OCI-M2 (cell line): Measurements from ENCODE around the gene AHI1.

ENCODE experiments used
- DNase-seq: peaks from one replicate; lab custom pipeline; 2025; ENCODE audit not compliant: unreplicated experiment; lab: John Stamatoyannopoulos, UW

AHI1 gene

DNA sequence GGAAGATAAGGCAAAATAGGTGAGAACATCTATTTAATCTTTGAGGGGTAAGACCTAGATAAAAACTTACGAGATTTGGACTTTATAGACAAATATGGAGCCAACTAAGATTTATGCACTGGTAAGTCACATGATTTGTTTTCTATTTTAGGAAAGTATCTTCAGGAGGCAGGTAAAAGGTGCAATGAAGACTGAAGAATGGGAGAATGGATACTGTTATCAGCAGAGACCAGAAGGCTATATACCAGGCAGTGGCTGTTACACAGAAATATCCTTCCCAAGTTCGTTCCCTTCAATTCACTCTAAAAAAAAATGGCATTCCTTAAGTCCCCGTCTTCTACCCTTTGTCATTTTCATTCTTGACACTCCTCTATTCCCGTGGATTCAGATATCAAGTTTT, 192.7 kb downstream of the AHI1 start:
- no peak for DNase-seq

DNA sequence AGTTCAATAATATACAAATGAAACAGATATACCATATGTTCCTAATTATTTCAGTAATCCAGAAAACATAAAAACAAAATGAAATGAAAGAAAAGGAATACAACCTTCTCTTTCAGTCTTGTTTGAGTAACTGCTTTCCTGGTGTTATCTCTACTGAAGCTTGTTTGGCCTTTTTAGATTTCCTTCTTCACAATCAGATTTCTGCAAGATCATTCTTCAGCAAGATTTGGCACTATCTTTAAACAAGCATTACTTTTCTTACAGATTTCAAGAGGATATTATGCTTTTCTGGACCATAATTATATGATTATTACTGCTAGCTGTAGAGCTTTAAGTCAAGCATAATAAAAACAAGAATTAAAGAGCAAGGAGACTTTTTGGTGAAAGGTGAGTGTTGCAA, 196.2 kb downstream of the AHI1 start:
- no peak for DNase-seq

DNA sequence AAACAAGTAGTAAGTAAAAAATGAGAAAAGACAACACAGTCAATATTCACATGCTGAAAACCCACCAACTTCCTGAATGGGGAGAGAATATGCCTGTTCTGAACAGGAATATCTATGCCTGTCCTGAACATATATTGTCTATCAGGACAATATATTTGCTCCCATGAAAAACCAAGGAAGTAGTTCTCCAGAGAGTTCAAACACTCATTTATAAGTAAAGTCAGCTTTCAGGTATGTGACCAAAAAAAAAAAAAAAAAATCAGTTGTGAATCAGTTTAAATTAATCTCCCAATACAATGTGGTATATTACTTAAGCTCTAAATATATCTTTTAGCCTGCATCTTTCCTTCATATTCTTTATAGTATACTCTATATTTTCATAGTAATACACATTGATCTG, 197.0 kb downstream of the AHI1 start:
- DNase-seq = no peak

DNA sequence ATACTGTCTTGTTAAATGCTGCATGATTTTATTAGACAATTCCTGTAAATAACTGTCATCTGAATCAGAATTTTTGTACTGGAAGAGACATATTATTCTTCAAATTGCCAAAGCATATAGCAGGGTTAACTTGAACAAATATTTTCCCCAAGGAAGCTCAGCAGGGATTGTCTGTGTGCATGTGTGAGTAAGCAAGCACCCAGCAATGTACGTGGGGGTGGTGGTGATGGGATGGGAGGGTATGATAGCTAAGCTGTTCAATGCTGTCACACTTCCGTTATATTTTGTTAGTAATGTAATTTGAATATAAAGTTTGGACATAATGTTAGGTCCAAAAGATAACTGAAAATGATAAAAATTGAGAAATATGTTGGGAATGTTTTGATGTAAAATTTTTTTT, 198.3 kb downstream of the AHI1 start:
- no peak for DNase-seq

DNA sequence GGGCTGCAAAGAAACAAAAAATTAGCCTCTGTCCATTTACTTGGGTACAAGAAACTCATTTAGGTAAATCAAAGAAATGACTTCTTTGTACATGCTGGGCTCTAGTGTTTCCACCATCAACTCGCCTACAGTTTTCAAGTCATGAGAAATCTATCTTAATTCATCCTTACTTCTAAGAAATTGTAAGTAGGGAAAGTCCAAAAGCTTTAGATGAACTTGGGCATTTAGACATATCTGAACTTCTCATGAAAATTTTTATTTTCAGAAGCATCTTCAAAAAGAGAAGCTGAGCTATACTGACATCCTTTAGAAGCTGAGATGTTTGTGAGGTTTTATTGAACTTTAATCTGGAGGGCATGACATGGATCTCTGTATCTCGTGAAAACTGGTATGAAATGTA, 199.1 kb downstream of the AHI1 start:
- no peak for DNase-seq

DNA sequence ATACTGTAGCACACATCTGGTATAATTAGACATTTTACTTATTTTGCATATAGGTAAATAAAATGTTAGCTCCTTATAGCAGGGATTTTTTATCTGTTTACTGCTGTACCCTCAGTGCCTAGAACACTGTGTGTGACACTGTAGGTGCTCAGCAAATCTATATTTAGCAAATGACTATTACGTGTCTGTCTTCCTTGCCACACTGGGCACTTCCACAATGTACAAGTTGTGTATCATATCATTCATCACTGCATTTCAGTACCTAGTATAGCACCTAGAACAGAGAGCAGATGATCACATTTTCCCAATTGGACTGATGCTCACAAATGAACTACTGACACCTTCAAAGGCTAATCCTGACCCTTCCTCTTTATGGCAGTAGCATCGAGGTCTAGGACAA, 200.8 kb downstream of the AHI1 start:
- no peak for DNase-seq

DNA sequence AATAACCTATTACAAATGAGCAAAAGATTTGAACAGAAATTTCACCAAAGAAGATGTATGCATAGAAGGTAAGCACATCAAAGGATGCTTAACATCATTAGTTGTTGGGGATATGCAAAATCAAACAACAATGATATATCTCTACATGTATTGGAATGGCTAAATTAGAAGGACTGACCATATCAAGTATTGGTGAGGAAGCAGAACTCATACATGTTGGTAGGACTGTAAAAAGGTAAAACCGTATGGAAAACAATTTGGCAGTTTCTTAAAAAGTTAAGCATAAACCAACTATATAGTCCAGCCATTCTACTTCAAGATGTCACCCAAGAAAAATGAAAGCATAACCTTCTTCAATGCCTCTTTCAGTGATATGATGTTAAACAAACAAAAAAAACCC, 202.5 kb downstream of the AHI1 start:
- no peak for DNase-seq

DNA sequence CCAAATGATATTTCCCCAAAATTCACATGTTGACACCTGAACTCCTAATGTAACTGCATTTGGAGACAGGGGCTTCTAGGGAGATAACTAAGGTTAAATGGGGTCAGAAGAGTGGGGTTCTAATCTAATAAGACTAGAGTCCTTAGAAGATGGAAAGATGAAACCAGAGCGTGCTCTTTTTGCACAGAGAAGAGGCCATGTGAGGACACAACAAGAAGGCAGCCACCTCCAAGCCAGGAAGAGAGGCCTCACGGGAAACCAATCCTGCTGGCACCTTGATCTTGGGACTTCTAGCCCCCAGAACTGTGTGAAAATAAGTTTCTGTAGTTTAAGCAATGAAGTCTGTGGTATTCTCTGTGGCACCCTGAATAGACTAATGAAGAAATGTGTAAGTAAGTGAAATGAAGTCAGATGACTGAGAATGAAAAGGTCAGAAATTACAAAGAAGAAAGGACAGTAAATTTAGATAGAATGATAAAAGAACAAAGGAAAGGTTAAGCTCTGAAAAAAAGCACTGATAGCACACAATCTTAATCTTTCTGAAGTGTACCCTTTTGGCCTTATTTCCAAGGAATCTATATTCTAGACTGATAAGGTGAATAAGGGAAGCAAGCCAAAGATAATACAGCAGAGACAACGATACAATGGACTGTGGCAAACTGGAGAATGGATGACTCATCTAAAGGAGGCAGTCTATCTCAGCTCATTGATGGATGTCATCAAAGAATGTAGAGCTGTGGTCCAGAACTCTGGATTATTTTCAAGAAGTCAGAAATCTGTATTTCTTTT, 206.1 kb downstream of the AHI1 start:
- DNase-seq = no peak

DNA sequence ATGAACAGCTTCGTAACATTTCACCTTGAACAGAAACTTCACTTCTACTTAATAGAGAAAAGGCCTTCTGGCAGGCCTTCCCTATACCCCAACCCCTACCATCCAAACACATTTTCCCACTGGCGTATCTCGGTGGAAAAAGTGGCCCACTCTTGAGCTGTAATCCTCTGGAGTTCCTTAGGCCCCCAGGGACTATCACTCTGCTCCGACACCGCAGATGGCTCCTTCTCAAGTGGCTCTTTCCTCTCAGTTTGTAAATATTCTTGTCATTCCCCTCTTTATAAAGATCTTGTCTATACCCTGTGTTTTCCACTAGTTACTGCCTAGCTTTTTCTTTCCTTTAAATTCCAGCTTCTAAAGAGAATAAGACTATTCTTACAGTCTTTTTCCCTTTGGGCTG, 207.7 kb downstream of the AHI1 start:
- no peak for DNase-seq

DNA sequence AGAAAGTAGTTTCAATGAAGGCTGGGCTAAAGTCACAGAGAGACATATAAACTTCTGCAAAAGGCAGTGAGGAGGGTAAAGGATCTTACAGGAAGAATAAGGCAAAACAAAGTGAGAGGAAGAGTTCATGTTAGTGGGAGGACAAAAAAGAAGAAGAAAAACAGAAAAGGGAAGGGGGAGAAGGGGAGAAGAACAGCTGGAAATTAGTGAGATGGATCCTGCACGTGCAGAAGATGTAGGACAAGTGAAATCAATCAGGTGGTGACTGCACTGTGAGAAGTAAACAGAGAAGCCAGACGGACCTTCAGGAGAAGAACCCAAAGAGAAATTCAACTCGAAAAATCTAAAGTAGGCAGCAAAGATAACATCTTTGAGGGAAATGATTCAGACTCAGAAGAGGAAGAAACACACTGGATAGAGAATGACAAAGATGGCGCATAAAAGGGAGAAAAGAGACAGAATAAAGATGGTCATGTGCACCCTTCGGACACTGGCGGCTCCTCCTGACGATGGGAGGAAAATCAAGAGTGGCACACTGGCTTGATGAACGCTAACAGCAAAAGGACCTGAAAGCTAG, 210.5 kb downstream of the AHI1 start:
- no peak for DNase-seq

DNA sequence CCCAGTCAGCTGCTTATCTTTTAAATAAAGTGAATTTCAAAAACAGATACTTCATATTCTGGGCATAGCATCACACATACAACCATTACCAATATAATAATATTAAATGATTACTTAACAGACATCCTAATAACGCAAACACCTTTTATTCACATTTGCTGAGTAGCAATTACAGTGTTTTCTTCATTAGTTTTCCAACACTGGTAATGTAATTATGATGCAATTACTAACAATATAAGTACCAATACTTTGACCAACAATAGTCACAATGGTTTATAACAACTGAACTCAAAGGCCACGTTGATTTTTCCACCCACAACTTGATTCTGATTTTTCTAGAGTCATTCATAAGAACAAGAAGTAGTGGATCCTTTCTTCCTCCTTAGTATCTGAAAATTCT, 212.4 kb downstream of the AHI1 start:
- DNase-seq = no peak

DNA sequence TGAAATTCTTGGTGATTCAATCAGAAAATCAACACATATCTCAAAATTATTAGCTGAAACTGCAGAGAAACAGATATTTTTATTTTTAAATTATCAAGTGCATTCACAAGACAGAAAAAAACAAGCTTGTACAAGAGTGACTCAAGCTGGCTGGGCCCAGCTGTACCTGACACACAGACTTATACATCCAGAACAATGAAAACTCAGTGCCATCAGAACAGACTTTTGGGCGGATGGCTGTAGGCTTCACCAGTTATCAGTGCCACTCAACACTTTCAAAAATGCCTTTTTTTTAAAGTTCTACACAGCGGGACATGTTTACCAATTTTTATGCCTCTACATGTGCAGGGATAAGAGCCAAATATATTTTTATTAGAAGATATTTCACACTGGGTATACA, 213.6 kb downstream of the AHI1 start:
- DNase-seq = no peak

DNA sequence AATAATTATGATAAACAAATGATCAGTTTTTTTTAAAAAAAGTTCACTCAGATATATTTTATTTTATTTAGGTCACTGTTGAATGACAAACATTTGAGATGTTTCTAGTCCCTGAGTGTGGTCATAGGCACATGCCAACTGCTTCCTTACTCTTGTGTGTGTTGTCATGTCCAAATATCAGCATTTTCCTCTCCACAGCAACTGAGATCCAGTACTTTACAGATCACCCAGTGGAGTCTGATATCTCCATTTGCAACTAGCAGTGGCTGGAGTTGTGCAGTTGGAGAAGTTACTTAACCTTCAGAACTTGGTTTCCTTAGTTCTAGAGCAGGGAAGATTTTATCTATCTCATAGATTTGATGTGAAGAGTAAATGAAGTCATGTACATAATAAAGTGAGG, 215.1 kb downstream of the AHI1 start:
- DNase-seq = no peak

DNA sequence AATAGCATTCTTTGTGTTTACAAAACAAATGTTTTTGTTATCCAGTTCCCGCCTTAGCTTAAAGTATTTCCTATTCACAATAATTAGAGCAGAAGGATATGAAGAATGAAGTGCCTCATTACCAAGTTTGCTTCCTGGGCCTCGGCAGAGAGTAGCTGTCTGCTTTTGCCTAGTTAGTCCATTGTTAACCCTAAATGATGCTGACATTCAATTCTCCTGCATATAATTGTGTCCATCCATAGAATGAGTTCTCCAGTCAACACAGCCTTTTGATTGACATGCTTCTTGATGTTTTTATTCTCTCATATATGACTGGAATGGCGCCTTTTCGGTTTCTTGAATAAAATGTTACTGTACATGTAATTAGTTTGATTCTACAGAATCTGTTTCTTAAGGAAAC, 215.6 kb downstream of the AHI1 start:
- no peak for DNase-seq

DNA sequence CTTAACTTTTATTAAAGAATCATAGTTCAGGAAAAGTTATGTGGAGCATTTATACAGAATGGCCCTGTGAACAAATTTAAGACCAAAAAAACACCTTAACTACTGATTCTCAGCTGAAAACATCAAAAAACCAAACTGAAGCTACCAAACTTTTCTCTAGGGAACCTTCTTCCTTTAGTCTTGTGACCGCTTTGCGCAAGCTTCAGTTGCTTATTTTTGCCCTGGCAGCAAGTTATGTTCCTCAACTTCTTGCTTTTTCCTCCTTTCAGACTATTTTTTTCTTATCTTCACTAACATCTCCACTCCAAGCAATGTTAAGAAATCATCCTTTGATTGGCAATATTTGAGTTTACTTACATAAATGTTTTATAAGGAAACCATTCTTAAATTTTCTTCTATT, 216.3 kb downstream of the AHI1 start:
- DNase-seq = no peak

DNA sequence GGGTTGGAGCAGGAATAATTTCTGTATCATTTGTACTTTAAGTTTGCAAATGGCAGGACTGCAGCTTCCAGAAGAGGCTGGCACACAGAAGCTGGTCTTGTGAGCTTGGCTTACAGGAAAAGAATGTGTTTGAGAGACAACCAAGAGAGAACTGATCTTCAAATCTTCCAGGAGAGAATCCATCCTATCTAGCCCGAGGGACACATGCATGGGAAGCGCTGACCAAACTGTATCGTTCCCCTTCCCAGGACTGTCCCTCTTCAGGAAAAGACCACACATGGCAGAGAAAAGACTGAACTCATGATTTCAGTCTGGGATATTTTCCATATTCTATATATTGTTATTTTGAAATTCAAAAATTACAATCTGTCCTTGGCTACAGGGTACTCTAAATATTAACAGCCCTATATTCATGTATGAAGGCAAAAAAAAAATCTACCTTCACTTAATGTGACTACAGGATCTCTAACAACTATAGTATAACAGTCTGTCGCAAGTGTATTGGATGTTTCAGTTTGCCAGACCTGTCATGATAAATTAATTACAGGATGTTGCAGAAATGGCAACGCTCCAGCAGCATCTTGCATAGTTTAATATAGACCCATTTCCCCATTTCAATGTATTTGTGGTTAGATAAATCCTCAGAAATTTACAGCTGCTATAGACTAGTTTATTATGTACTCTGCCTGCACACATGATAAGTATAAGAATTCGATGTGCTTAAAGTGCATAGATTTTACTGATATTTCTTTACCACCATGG, 217.0 kb downstream of the AHI1 start:
- DNase-seq = no peak

DNA sequence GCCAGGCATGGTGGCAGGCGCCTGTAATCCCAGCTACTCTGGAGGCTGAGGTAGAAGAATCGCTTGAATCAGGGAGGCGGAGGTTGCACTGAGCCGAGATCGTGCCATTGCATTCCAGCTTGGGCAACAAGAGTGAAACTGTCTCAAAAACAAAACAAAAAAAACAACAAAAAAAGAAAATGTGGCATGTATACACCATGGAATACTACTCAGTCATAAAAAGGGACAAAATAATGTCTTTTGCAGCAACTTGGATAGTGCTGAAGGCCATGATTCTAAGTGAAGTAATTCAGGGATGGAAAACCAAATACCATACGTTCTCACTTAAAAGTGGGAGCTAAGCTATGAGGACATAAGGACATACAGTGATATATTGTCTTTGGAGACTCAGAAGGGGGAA, 220.1 kb downstream of the AHI1 start:
- DNase-seq = no peak

DNA sequence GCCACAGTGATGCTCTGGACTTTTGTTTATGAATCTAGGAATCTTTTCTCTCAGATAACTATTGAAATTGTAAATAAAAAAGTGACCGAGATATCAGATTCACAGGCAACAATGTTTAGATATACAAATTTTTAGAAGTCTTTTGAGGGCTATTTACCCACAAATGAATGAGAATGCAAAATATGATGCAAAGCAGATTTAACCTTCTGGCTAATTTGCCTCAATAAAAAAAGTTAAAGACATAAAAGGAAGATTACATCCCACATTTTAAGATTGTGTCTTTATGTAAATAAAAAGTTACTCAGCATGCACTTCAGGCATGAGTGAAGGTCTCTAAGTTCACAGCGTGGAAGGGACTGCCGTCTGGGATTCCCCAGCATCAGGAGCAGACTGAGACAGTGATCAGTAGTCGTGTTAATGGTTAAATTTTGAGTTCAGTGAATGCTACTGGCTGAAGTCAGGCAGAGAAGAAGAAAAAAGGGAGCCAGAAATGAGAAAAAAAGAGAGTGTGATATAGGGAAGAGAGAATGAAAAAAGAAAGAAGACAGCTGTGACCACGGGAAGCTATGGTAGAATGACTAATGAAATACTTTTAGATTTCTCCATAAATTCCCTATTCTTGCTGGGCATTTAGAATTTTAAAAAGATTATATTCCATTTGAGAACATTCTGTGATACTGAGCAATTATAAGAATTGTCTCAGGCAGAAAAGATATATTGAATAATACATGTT, 222.8 kb downstream of the AHI1 start:
- DNase-seq = no peak

DNA sequence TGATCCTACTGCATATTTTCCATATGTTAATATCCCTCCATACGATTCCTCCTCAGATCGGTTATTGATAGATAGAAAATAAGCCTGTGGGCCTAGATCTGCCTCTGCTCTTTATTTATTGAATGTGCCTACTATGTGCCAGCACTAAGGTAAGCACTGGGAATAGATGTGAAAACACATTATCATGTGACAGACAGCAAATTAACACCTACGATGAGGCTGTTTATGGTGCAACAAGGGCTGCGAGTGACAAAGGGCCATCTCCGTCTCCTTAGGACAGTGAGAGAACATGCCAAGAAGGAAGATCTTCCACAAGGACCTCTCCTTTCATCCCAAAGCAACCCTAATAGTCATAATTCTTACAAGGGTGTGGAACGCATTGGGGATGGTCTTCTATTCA, 225.9 kb downstream of the AHI1 start:
- no peak for DNase-seq

DNA sequence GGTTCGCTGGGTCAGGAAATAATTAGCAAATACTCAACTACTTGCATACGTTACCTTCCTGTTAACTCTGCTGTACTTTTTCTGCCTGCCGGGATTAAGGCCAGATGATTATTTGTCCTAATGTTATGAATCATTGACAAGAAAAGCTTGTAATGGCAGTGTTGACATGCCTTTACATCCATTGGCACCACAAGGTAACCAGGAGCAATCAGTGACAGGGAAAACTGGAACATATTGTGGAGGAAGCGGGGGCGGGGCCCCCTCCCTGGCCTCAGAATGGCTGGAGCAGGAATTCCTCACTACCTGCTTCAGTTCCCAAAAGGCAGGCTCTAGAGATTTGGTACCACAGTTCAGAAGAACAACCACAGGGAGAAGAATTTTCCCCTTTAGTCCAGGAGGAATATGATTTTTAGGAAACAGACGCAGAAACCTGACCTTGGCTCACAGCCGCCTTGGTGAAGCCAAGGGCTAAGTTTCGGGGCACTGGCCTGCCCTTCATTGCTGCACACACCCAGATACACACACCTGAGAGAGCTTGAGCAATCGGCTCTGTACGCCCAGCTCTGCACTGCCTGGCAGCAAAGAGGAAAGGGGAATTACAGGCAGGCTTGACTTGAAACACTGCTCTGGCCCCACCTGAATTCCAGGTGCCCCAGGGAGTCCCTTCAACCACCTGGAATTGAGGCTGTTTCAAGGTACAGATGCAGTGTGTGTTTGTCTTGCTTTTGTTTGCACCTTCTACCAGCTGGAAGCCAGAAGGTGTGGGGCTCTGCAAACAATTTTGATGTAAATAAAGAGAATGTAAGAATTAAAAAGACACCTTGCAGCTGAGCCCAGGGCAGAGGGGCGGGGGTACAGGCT, 226.6 kb downstream of the AHI1 start:
- DNase-seq = no peak

DNA sequence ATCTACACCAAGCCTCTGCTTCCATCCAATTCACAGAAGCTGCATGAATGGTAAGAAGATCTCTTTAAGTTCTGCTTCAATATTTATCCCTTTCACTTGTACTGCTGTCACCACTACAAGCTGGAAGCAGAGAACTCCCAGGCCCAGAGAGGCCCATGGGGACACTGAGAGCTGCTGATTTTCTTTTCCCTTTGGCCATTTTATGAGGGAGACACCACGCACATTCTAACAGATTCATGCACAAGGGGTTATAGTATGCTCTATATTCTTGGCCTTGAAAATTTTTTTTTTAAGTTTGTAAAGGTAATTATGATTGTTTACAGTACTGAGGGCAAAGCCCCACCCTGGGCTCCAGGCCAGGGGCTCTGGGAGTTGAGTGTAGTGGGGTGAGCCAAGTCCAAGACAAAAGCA, 228.1 kb downstream of the AHI1 start:
- DNase-seq = no peak
